ENCODE results near the gene RB1.

The RB1 gene

DNA sequence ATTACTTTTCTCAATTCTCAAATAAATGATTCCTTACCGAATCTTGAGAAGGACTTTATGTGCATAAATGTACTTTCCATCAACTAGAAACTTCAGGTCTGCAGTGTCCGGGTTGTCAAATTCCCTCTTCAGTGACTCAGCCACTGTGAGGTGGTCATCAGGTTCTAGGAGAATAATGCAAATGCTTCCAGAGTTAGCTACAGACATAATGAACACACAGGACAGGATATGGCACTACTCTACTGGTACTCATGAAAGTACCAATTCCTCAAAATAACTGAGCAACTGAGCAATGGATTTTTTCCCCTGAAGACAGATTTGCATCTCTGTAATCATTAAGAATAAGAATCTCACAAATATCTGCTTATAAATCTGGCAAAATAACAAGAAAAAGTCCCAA, 198.2 kb downstream of the RB1 start:
- Histone ChIP-seq H3K36me3 (replicated peaks) (no peaks in the 10 kb centered on the region), H3K4me3 (ENCODE audit: low read depth, low read length) (no peak overlapping the region), H3K27ac (no peak overlapping the region), H3K27me3 (replicated peaks) (no peaks in the 10 kb centered on the region)
- TF ChIP-seq, protein P1, sequence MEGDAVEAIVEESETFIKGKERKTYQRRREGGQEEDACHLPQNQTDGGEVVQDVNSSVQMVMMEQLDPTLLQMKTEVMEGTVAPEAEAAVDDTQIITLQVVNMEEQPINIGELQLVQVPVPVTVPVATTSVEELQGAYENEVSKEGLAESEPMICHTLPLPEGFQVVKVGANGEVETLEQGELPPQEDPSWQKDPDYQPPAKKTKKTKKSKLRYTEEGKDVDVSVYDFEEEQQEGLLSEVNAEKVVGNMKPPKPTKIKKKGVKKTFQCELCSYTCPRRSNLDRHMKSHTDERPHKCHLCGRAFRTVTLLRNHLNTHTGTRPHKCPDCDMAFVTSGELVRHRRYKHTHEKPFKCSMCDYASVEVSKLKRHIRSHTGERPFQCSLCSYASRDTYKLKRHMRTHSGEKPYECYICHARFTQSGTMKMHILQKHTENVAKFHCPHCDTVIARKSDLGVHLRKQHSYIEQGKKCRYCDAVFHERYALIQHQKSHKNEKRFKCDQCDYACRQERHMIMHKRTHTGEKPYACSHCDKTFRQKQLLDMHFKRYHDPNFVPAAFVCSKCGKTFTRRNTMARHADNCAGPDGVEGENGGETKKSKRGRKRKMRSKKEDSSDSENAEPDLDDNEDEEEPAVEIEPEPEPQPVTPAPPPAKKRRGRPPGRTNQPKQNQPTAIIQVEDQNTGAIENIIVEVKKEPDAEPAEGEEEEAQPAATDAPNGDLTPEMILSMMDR (IDR thresholded peaks at IDR 0.05; ENCODE audit: low read depth, low read length, missing control alignments), result no peak
- in situ Hi-C loops (cut with HindIII; ENCODE audit: low pct_ligation_motif_present, low sequenced_read_pairs), result no loop called here
- DNase-seq, result no peak

DNA sequence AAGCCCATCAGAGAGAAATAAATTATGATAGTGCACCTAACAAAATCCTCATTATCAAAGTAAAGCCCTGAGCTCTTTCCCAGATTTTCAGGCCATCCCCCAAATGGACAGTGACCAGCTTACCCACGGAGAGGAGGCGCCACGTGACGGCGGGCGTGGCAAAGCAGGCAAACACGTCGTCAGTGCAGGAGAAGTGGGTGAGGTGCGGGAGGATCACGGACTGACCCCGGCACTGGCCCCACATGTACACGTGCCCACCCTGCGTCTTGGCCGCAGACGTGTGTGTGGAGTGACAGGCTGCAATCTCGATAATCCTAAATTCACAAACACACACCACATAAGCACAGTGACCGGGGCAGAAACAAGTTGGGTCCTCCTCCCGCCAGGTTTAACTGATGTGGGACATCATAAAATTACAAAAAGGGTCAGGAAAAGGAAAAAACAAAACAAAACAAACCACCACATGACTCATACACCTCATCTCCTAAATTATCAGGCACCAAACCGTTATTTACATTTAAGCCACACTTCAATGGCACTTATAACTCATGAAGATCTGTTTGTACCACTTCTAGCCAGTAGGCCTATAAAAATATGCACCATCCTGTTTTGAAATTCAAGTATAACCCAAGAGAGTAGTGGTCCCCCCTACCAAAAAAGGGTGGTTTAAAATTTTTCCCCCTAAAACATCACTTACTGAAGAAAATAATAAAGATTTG, 199.2 kb downstream of the RB1 start:
- H3K27ac ChIP-seq, result no peak overlapping the region
- H3K27me3 ChIP-seq (replicated peaks), result no peaks in the 10 kb centered on the region
- DNase-seq, result no peak
- H3K4me3 ChIP-seq (ENCODE audit: low read depth, low read length), result no peak overlapping the region
- no peaks in the 10 kb centered on the region for H3K36me3 ChIP-seq (replicated peaks)
- TF ChIP-seq, protein P1 (IDR thresholded peaks at IDR 0.05; ENCODE audit: low read depth, low read length, missing control alignments), result no peak
- in situ Hi-C loops (cut with HindIII; ENCODE audit: low pct_ligation_motif_present, low sequenced_read_pairs), result no loop called here

DNA sequence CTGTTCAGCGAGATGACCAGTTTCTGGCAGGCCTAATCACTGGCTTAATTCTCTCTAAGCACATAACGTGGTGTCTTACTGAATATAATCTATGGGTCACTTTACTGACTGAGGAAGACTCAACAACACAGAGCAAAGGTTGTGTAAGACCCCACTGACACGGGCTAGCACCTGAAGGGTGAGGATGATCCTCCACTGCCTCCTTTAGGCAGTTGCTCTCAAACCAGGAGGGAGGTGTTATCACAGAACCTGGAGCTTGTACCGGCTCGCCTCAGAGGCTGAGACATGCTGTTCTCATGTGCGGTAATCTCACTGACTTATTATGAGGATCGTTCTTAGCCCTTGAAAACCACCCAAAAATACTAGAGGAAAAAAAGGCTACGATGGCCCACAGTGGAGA, 201.1 kb downstream of the RB1 start:
- TF ChIP-seq, protein P1 (IDR thresholded peaks at IDR 0.05; ENCODE audit: low read depth, low read length, missing control alignments), result no peak
- Histone ChIP-seq H3K36me3 (replicated peaks) (no peaks in the 10 kb centered on the region), H3K27me3 (replicated peaks) (no peaks in the 10 kb centered on the region), H3K27ac (no peak overlapping the region), H3K4me3 (ENCODE audit: low read depth, low read length) (no peak overlapping the region)
- no peak for DNase-seq
- in situ Hi-C loops (cut with HindIII; ENCODE audit: low pct_ligation_motif_present, low sequenced_read_pairs), result no loop called here

DNA sequence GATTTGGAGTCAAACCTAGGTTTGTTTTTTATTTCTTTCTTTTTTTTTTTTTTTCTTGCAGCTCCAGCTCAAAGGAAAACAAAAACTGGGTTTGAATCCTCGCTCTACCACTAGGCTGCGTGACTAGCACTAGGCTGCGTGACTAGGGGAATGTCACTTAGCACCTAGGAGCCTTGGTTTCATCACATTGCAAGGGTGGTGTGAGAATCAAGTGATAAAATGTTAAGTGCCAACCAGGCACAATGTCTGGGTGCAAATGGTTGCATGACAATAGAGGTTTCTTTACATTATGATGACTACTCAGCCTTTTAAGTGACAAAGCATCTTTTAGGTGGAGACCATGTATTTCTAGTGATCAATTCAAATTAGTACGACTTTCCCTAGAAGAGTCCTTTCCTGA, 201.5 kb downstream of the RB1 start:
- no peak overlapping the region for H3K4me3 ChIP-seq (ENCODE audit: low read depth, low read length)
- no peaks in the 10 kb centered on the region for H3K27me3 ChIP-seq (replicated peaks)
- H3K36me3 ChIP-seq (replicated peaks), result no peaks in the 10 kb centered on the region
- no peak overlapping the region for H3K27ac ChIP-seq
- in situ Hi-C loops (cut with HindIII; ENCODE audit: low pct_ligation_motif_present, low sequenced_read_pairs), result no loop called here
- TF ChIP-seq, protein P1 (IDR thresholded peaks at IDR 0.05; ENCODE audit: low read depth, low read length, missing control alignments), result no peak
- DNase-seq, result no peak

DNA sequence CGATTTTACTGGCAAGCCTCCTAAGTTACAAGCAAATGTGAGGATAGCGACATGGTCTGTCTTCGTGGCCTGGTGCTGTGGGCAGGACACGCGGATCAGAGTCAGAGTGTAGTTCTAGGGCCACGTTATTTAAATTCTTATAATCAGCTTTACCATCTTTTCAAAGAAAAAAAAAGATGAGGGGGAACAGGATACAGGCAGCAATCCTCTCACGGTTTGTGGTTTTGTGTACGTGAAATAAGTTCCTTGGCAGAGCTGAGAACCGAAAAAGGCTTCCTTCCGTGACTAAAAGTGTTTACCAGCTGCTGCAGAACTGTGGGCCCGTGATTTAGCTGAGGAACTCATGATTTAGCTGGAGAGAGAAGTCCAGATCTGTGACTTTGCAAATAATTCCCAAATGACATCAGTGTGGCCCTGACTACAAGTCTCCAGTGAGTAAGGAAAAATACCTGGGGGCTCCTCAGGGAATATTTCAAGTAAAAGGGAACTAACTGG, 202.1 kb downstream of the RB1 start:
- Histone ChIP-seq H3K27me3 (replicated peaks) (no peaks in the 10 kb centered on the region), H3K36me3 (replicated peaks) (no peaks in the 10 kb centered on the region), H3K27ac (no peak overlapping the region), H3K4me3 (ENCODE audit: low read depth, low read length) (no peak overlapping the region)
- in situ Hi-C loops (cut with HindIII; ENCODE audit: low pct_ligation_motif_present, low sequenced_read_pairs), result no loop called here
- TF ChIP-seq, protein P1 (IDR thresholded peaks at IDR 0.05; ENCODE audit: low read depth, low read length, missing control alignments), result no peak
- no peak for DNase-seq
